Parathyroid adenoma (tissue), 2 donors: ENCODE results near the gene PELI3.

Source experiments
- H2AFZ ChIP-seq: fragments of 300-600 bp; sonication (generic); one replicate; pipeline ENCODE4 v1.7.0; 2017; ENCODE audit warnings: antibody characterized with exemption, mild to moderate bottlenecking
- H3K27ac ChIP-seq: fragments of 300-600 bp; sonication (generic); one replicate; pipeline ENCODE4 v1.7.0; 2017
- H3K27me3 ChIP-seq: fragments of 300-600 bp; sonication (generic); one replicate; pipeline ENCODE4 v1.7.0; 2017; ENCODE audit warnings: low read length; ENCODE audit not compliant: control insufficient read depth, insufficient read depth
- H3K36me3 ChIP-seq: fragments of 300-600 bp; sonication (generic); one replicate; pipeline ENCODE4 v1.7.0; 2017; ENCODE audit warnings: low read length; ENCODE audit not compliant: control insufficient read depth, insufficient read depth
- H3K4me1 ChIP-seq: fragments of 300-600 bp; sonication (generic); one replicate; pipeline ENCODE4 v1.7.0; 2017; ENCODE audit warnings: control low read depth
- H3K4me2 ChIP-seq: fragments of 300-600 bp; sonication (generic); one replicate; pipeline ENCODE4 v1.7.0; 2017; ENCODE audit warnings: low read length
- H3K4me3 ChIP-seq: fragments of 300-600 bp; sonication (generic); one replicate; pipeline ENCODE4 v1.7.0; 2017; ENCODE audit warnings: low read depth, low read length
- H3K79me2 ChIP-seq: fragments of 300-600 bp; sonication (generic); one replicate; pipeline ENCODE4 v1.7.0; 2017; ENCODE audit warnings: control low read depth
- H3K9ac ChIP-seq: fragments of 300-600 bp; sonication (generic); one replicate; pipeline ENCODE4 v1.7.0; 2017; ENCODE audit warnings: mild to moderate bottlenecking
- H3K9me3 ChIP-seq: fragments of 300-600 bp; sonication (generic); one replicate; pipeline ENCODE4 v1.7.0; 2017; ENCODE audit warnings: low read length; ENCODE audit not compliant: control insufficient read depth
- CTCF ChIP-seq: fragments of 300-600 bp; sonication (generic); IDR thresholded peaks from one replicate; pipeline ENCODE4 v1.7.0; 2017; ENCODE audit warnings: antibody characterized with exemption, mild to moderate bottlenecking
- donor health status: primary hyperparathyroidism.

Gene PELI3

GRCh38 chr11:66473167-66473566 lies 6.5 kb downstream of the PELI3 start:
- Histone ChIP-seq H3K4me1 (no peaks in the 10 kb centered on the region), H3K79me2 (peaks cover 2% of the 10 kb centered on the region), H3K9ac (no peak overlapping the region), H3K4me2 (no peak overlapping the region), H3K9me3 (no peaks in the 10 kb centered on the region), H3K4me3 (no peak overlapping the region), H3K36me3 (no peaks in the 10 kb centered on the region), H3K27ac (no peak overlapping the region), H2AFZ (no peak overlapping the region), H3K27me3 (no peaks in the 10 kb centered on the region)
- no peak for TF ChIP-seq CTCF

- H3K9me3 ChIP-seq = no peaks in the 10 kb centered on the region
- no peak overlapping the region for H2AFZ ChIP-seq
- H3K27me3 ChIP-seq = no peaks in the 10 kb centered on the region
- no peaks in the 10 kb centered on the region for H3K36me3 ChIP-seq
- no peaks in the 10 kb centered on the region for H3K79me2 ChIP-seq
- H3K4me2 ChIP-seq = no peak overlapping the region
- no peak for TF ChIP-seq CTCF
- no peak overlapping the region for H3K4me3 ChIP-seq
- H3K27ac ChIP-seq = no peak overlapping the region
- no peaks in the 10 kb centered on the region for H3K4me1 ChIP-seq
- no peak overlapping the region for H3K9ac ChIP-seq
Observed at GRCh38 chr11:66473608-66474515, 7.2 kb downstream of the PELI3 start.

GRCh38 chr11:66475349-66476172 lies 8.9 kb downstream of the PELI3 start:
- TF ChIP-seq CTCF = no peak
- no peak overlapping the region for H3K9ac ChIP-seq
- no peak overlapping the region for H2AFZ ChIP-seq
- no peak overlapping the region for H3K27ac ChIP-seq
- H3K4me3 ChIP-seq = no peak overlapping the region
- H3K4me1 ChIP-seq = no peaks in the 10 kb centered on the region
- no peaks in the 10 kb centered on the region for H3K79me2 ChIP-seq
- H3K27me3 ChIP-seq = no peaks in the 10 kb centered on the region
- H3K9me3 ChIP-seq = no peaks in the 10 kb centered on the region
- H3K36me3 ChIP-seq = no peaks in the 10 kb centered on the region
- no peak overlapping the region for H3K4me2 ChIP-seq

- Histone ChIP-seq H3K4me1 (no peaks in the 10 kb centered on the region), H3K4me2 (no peak overlapping the region), H3K36me3 (no peaks in the 10 kb centered on the region), H3K79me2 (no peaks in the 10 kb centered on the region), H3K4me3 (no peak overlapping the region), H3K27me3 (no peaks in the 10 kb centered on the region), H2AFZ (no peak overlapping the region), H3K9ac (no peak overlapping the region), H3K9me3 (no peaks in the 10 kb centered on the region), H3K27ac (no peak overlapping the region)
- TF ChIP-seq CTCF = no peak
Observed at GRCh38 chr11:66476173-66476840, 9.6 kb downstream of the PELI3 start.
